Hematopoietic multipotent progenitor cell treated with erythropoietin and hydrocortisone succinate and interleukin-3 and kit ligand, for 17 days (in vitro differentiated cells): Measurements from ENCODE around the gene CCBE1.
"Not testable (repeated sequence)": the region's sequence is repeated elsewhere in the genome, so short reads cannot be mapped to it uniquely, and the experiment has no call there.

ENCODE experiments used
- DNase-seq: peaks from one replicate; pipeline ENCODE4 v3.0.0-alpha.2; 2015; ENCODE audit warnings: low spot score

CCBE1 gene

GRCh38 chr18:59697236-59697932 is at the start of gene CCBE1:
Gene CCBE1, minus strand, starts transcription at chr18:59697423.
- DNase-seq, result no peak

GRCh38 chr18:59744271-59744721 is 47.1 kb upstream of the CCBE1 start:
- no peak for DNase-seq

- no peak for DNase-seq
Observed at GRCh38 chr18:59743566-59743965, 46.3 kb upstream of the CCBE1 start.

DNA sequence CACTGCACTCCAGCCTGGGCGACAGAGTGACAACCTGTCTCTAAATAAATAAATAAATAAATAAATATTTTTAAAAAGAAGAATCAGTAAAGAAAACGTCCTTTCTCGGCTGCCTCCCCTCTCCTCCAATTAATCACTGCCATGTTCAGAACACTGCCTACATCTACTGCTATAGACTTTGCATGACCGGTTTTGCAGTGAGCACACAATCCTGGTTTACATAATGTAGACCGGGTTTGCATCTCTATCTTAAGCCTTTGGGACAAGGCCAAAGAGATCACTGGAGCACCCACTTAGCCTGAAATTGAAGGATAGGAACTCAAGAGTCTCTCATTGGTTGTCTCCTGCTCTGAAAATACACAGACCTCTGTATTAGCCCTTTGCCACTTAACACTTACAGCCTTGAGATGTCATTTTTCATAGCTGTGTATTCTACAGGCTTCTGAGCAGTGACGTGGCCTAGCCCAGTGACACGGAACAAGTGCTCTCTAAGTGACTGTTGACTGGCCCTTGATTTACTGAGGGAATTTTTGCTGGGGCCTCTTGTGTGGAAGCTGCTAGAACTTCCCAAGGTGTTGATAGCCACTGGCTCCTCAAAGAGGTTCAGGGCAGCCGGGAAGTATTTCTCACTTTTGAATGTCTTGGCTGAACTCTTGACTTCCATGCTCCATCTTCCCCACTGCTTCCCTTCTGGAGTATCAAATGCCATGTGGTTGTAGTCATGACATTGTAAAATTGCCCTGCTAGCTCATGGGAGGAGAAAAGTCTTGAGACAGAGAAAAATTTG is 45.3 kb upstream of the CCBE1 start:
- no peak for DNase-seq

DNA sequence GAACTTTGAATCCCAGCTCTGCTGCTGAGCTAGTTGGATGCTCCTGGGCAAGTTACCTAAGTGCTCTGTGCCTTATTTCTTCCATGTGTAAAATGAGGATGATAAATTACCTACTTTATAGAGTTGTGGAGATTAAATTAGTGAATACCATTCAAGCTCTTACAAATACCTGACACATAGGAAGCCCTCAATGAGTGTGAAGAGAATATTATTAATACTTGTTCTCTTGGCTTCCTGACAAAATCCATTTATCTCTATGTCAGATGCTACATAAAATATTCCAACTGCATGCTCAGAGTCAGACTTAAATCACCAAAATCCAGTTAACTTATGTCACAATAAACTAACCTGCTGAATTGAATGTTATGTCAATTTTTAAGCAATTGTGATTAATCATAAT is 42.9 kb upstream of the CCBE1 start:
- DNase-seq, result no peak

GRCh38 chr18:59737776-59738300 is 40.6 kb upstream of the CCBE1 start:
- DNase-seq, result no peak

- DNase-seq, result not testable (repeated sequence)
Observed at GRCh38 chr18:59737335-59737734, 40.1 kb upstream of the CCBE1 start.

- no peak for DNase-seq
Observed at GRCh38 chr18:59736061-59736460, 38.8 kb upstream of the CCBE1 start.

- DNase-seq, result no peak
Observed at GRCh38 chr18:59735269-59735860, 38.1 kb upstream of the CCBE1 start.

- no peak for DNase-seq
Observed at GRCh38 chr18:59733421-59733820, 36.2 kb upstream of the CCBE1 start.

DNA sequence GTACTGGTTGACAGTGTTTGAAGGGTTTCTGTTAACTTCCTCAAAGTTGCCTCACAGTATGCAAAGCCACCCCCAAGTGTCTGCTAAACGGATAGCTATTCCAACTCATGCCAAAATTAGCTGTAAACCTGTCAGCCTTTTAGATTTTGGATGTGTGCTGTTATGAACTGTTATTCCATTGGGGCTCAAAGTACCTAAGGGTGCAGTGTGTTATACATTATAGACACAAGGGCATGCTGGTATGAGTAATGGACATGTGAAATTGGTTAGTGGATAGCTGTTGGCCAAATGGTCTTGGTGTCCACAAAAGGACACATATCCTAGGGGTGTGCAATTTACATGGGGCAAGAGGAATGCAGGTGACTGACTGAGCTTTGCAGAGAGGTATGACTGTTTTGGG is 33.7 kb upstream of the CCBE1 start:
- no peak for DNase-seq

- no peak for DNase-seq
Observed at GRCh38 chr18:59729781-59730180, 32.6 kb upstream of the CCBE1 start.

DNA sequence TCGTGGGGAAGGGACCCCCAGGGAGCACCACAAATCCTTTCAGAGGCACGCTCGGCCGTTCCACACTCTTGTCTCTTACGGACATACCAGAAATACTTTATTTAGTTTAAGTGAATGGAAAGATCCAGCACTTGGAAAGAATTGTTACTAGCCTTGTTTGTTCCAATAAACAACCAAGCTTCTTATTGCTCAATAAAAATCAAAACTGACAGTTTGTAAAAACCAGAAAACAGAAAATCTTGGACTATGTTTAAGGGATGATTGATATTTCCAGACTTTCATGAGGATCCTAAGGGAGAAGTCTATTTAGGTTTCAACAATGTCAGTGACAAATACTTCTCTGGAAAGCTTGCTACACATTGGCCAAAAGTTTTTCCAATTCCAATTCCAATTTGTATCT is 31.6 kb upstream of the CCBE1 start:
- DNase-seq, result no peak

DNA sequence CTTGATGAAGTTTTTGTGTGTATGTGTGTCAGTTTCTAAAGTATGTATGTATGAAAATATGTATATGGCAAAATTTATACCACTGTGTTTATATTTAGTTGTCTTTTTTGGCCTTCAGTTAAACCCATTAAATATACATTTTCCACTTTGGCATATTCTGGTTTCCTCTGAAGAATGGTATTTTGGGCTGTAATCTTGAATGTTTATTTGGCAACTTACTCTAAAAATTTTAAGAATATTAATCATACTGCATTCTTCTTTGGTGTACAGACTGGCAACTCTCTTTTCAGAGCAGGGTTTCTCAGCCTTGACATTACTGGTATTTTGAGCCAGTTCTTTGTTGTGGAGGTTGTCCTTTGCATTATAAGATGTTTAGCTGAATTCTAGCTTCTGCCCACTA is 27.9 kb upstream of the CCBE1 start:
- no peak for DNase-seq

GRCh38 chr18:59724103-59724502 is 26.9 kb upstream of the CCBE1 start:
- no peak for DNase-seq

GRCh38 chr18:59721931-59722330 is 24.7 kb upstream of the CCBE1 start:
- no peak for DNase-seq

GRCh38 chr18:59721211-59721610 is 24.0 kb upstream of the CCBE1 start:
- DNase-seq, result no peak

- no peak for DNase-seq
Observed at GRCh38 chr18:59719544-59720181, 22.4 kb upstream of the CCBE1 start.

- DNase-seq, result no peak
Observed at GRCh38 chr18:59718464-59719157, 21.4 kb upstream of the CCBE1 start.

DNA sequence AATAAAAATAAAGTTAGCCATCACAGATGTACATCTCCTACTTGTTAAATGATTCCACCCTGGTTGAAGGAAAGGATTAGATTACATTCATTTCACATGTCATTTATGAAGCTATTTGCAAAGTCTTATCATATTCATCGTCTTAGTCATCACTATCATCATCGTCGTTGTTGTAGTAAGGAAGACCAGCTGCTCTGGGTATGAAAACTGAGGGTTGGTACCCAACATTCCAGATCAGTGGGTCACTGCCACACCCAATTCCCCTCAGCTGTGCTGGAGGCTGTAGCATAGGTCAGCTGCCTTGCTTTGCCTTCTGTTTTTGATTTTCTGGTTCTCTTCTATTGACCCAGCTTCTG is 20.9 kb upstream of the CCBE1 start:
- DNase-seq, result no peak

DNA sequence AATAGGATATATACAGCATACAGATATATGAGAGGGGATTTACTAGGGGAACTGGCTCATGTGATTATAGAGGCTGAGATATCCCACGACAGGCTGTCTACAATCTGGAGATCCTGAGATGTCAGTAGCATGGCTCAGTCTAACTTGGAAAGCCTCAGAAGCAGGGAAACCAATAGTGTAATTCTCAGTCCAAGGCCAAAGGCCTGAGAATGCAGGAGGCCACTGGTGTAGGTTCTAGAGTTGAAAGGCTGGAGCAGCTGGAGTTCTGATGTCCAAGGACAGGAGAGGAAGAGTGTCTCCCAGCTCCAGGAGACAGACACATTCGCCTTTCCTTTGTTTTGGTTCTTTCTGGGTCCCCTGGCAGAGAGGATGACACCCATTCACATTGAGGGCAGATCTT is 20.1 kb upstream of the CCBE1 start:
- no peak for DNase-seq

GRCh38 chr18:59715966-59716369 is 18.7 kb upstream of the CCBE1 start:
- DNase-seq, result no peak
